HL-60/S4 treated with phorbol 12-myristate 13-acetate at 8.2 ng/mL for 4 days and 3 days (cell line): ENCODE measurements around the gene MAP3K1.
"Not testable (repeated sequence)": the region's sequence is repeated elsewhere in the genome, so short reads cannot be mapped to it uniquely, and the experiment has no call there.

Source experiments
- in situ Hi-C: fragments of 300-500 bp; cut with MboI; formaldehyde crosslinking; loops from 2 replicates; pipeline ENCODE4 v1.15.0; 2022; ENCODE audit warnings: low sequenced_read_pairs

The MAP3K1 gene

DNA sequence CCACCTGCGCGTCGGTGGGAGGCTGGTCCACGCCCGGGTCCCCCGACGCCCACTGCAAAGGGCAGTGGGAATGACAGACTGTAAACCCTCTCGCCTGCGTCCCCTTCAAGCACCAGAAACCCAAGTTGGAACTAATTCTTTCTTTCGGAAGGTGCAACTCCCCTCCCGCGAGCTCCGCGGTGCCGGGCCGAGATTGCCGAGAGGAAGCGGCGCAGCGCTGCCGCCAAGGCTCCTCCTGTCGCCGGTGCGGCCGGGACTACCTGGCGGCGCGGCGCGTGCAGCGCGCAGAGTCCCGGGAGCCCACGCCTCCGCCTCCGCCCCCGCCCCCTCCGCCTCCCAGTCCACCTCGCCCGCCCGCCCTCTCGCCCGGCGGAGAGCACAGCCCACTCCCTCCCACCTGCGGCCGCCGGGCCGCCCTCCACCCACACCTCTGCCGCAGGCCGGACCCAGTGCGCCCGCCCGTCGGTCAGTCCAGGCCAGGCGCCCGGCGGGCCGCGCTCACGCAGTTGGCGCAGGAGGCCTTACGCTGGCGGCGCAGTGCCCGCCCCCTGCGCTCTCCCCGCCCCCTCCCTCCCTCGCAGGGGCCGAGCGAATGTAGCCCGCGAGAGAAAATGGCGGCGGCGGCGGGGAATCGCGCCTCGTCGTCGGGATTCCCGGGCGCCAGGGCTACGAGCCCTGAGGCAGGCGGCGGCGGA lies at the start of gene MAP3K1:
MAP3K1 (plus strand) TSS at position 587 of the 695 bp plus-strand sequence; CDS start at position 612, 25 bp downstream.
- in situ Hi-C loops, result no loop called here

DNA sequence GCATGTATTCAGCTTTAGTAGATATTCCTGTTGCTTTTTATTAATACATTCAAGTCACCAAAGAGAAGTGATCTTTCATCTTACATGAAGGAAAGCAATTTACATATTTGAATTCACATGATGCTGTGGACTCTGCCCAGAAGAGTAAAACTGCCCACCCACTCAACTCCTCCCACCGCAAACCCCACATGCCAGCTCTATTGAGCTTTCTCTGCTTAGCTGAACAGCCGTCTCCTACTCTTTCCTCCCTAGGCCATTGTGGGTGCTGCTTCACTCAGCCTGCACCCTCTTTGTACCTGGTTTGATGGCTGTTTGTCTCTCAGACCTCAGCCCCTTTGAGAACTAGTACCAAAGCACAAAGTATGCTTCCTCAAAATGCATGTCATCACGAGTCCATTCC lies 48.4 kb upstream of the MAP3K1 start:
- in situ Hi-C loops, result no loop called here

DNA sequence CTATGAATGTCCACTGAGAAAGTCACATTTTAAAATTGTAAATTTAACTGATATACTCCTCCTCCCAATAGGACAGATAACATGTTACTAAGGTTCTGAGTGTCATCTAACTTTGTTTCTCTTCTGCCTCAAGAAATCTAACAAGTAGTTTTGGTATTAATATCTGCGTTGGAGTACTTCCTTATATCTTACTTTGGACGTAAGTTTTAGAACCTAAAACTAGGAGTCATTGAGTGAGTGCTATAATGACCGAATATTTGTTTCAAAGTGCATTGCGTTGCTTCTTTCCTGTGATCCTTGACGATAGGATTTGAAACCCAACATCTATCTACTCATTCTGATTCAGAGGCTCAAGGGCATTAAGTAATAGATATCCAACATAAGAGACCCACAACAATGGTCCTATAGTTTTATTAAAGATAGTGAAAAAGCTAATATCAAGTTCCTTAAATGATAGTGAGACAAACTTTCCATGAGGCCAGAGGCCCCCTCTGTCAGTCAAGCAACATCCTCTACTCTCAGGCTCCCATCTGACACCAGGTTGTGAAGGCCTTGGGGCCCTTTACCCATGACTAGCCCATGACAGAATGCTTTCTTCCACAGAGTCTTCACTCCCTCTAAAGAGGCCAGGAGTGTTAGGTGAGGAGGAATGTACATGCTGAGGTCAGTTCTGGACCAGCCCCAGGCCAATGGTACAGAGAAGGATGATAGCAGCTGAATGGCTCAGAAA lies 45.3 kb upstream of the MAP3K1 start:
- in situ Hi-C loops, result no loop called here

DNA sequence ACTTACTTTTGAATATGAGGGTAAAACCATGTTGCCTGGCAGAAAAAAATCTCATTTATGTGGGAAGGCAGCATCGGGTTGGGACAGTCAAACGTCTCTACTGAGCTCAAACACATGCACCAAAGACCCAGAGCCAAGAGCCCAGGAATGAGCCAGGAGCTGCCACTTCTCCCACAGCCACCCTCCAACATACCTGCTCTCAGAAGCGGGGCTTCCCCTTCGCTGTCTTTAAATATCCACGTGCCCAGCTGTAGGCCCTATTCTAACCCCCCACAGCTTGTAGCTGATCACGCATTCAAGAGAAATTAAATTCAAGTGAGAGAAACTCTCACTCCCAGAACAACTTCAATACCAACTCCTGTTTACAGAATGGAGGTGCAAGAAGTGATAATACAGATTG lies 42.6 kb upstream of the MAP3K1 start:
- in situ Hi-C loops, result no loop called here

DNA sequence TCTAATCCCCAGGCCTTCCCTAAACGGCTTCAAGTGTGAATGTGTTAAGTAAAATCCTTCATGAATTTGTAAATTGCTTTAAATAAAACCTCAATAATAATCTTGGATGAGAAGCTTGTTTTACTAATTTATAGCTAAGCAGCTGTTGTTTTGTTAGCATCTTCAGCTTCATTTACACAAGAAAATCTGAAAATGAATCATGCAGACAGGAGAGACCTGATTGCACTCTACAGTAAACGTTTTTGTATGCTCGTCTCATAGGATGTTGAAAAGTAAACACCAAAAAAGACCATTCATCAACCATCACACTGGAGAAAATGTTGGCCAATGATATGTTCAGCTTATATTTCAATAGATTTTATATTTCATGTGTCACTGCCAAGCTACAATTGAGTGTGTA lies 40.4 kb upstream of the MAP3K1 start:
- in situ Hi-C loops, result no loop called here

DNA sequence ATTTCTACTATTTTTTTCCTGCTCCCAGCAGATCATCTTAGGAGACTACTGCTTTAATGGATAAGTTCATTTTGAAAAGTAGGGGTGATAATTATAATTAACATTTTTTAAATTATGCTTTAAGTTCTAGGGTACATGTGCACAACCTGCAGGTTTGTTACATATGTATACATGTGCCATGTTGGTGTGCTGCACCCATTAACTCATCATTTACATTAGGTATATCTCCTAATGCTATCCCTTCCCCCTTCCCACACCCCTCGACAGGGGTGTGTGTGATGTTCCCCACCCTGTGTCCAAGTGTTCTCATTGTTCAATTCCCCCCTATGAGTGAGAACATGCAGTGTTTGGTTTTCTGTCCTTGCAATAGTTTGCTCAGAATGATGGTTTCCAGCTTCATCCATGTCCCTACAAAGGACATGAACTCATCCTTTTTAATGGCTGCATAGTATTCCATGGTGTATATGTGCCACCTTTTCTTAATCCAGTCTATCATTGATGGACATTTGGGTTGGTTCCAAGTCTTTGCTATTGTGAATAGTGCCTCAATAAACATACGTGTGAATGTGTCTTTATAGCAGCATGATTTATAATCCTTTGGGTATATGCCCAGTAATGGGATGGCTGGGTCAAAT lies 39.0 kb upstream of the MAP3K1 start:
- in situ Hi-C loops, result not testable (repeated sequence)

DNA sequence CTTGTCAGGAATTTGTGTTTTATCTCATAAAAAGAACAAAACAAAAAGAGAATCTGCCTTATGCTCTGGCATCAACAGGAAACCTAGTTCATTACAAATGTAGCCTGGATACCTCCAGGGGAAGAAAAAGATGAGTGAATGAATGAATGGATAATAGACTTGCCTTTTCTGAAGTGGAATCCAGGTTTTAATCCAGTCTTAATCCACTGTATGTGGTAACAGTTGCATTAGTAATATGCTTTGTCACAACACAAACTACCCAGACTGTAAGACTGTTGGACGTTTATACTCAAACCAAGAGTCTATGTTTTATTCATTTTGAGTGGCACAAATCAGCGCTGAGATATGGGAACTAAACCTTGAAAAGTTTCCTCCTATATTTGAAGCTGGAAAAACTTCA lies 32.1 kb upstream of the MAP3K1 start:
- in situ Hi-C loops, result no loop called here

DNA sequence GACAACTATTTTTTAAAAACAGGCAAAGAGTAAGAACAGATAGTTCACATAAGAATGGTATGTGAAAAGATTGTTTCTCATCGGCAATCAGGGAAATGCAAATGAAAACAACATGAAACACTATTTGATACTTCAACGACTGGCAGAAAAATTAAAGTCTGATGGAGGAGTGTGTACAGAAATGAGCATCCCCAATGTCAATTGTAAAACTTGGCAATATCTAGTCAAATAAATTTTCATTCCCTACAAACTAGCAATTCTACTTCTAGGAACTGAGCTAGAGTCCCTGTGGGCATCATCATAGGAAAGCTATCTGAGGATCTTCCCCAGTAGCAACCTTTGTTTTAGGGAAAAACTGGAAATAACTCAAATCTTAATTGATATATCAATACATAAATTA lies 29.0 kb upstream of the MAP3K1 start:
- in situ Hi-C loops, result no loop called here

DNA sequence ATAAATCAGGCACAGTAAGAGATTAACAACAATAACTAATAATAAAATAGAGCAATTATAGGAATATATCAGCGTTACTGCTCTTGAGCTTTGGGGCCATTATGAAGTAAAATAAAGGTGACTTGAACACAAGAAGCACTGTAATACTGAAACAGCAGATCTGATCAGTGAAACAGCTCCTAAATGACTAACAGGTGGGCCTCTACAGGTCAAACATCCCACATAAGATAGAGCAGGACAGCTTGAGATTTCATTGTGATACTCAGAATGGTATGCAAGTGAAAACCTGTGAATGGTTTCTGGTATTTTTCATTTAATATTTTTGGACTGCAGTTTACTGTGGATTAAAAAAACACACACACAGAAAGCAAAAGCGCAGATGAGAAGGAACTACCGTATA lies 24.0 kb upstream of the MAP3K1 start:
- in situ Hi-C loops, result no loop called here

DNA sequence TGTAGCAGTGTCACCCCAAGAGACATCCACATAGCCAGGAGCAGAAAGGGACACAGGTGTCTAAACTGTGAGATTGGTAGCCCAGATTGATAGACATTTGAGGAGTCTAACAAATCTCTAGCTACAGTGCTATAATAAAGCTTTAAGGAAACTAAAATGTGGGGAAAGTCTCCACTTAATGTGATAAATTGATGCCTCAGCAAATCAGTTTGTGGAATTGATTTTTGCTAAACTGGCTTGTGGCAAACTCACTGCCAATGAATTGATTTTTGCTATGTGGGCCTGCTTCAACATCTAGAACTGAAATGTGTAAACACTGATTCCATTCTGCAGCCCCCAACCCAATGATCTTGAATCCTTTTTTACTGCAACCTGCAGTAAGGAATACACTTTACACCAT lies 16.8 kb upstream of the MAP3K1 start:
- in situ Hi-C loops, result no loop called here

DNA sequence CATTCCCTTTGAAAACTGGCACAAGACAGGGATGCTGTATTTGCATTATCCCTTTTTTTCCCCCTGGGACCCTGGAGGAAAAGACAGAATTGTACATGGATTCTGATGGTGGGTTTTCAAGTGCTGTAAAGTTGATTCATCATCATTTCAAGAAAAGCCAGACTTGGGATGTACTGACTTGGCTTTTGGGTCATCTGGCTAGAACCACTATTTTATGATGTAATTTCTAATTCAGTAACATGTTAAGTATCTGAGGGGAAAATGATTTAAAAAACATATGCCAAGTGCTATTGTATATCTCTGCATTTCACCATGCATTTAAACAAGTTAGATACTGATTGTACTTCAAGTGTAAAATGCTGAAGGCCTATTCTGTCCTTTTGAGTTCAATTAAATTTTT lies 15.2 kb upstream of the MAP3K1 start:
- in situ Hi-C loops, result no loop called here

DNA sequence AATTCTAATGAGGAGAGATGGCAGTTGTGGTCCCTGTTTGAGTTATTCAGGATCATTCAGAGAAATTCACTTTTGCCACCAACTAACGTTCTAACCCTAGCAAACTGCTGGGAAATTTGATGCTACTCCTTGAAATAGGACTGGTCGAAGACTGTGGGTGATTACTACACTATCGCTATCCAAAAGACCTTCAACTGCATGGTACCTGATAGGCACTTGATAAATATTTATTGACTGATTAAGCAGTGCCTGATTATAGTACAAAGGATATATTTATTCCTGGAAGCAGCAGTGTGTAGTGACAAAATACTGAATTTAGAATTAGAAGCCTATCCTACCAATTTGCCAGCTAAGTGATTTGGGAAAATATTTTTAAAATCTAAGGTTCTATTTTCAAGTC lies 14.1 kb upstream of the MAP3K1 start:
- in situ Hi-C loops, result no loop called here

DNA sequence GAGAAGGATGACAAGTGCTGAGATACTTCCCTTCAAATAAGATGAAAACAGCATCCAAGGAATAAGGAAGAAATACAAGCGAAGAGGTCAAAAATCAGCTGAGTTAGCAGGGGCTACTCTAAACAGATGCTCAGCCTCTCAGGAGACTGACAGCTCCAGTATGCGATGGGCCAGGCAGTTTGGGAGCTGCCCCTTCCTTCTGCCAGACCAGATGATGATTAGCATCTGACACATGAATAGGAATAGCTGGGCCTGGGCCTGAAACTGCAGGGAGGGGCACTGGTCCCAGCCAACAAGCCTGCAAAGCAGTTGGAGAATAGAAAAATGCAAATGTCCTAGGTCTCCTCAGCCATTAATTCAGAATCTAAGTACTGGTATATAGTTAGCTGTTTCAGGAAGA lies 13.1 kb upstream of the MAP3K1 start:
- in situ Hi-C loops, result no loop called here

DNA sequence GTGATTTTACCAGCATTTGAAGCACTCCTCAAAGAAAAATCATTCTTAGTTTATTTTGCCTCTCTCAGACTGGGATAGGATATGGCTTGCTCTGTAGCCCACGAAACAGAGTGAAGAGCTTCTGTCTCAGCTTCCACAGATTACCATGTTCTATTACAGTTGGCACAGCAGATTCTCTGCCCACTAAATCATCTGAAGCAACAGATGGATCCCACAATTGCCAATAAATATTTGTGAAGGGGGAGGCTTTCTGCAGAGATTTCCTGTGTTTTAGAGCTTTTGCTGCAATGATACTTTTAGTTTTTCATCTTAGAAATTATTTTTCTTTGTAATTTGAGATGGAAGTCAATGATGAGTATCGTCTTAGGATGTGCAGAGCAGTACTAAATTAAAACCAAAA lies 12.3 kb upstream of the MAP3K1 start:
- in situ Hi-C loops, result no loop called here

DNA sequence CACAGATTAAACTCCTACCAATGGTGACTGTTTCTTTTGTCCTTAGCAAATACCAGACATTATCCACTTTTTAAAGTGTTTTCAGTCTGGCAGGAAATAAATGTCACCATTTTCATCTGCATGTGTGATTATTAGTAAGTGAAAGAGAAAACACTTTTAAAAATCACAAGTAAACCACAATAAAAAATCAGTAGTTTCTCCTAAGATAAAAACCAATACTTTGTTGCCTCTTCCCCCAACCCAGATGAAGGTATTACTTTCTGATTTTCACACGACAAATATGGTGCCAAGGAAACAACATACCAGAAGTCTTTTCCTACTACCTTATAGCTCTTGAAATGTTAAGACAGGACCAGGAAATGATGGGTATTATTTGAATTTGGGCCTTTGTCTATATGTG lies 11.5 kb upstream of the MAP3K1 start:
- in situ Hi-C loops, result no loop called here

DNA sequence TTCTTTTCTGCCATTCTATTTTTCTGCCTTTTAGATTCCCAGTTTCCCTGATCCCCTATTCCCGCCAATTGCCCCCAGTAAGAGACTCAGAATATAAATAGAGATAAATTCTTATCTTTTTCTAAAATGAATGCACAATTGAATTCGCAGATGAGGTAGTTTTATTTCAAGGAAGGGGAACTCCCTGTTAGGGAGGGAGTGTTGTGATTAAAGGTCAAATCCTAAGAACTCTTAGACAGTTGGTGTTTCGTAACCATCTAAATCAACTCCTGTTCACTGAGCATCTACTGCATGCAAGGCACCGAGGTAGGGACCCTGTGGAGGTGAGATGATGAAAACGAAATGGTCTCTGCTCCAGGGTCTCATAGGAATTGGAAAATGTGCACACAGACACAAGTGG lies 7.7 kb upstream of the MAP3K1 start:
- in situ Hi-C loops, result no loop called here

DNA sequence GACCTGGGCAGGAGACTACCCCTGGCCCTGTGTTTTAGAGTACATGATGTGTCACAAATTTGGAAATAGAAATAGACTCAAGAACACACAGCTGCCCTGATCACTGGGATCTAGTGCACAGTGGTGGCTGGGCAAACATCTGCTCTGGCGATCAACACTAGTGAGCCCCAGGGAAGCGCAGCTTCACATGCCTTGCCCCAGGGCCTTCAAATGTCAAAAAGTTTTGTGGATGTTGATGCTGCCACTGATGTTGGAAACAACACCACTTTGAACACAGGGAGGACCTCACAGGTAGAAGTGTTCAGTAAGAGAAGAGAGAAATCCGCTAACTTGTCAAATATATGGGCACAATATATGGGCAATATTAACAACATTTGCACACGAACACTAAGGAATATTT lies 7.1 kb upstream of the MAP3K1 start:
- in situ Hi-C loops, result no loop called here

DNA sequence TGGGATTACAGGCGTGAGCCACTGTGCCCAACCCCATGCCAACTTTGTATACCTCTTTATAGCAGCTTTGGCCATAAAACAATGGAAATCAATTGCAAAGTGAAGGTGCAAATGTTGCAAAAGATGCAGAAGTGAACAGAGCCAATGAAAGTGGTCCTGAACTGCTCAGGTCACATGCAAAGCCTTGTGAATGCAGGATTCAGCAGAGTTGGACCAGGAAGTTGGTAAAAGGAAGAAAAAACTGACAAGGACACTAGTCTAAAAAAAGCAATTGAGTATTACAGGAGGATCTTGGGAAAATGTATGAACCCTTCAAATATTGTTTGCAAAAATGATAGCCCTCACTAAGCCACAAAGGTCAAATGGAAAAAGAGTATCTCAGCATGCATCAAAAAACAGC lies 4.5 kb upstream of the MAP3K1 start:
- in situ Hi-C loops, result no loop called here

DNA sequence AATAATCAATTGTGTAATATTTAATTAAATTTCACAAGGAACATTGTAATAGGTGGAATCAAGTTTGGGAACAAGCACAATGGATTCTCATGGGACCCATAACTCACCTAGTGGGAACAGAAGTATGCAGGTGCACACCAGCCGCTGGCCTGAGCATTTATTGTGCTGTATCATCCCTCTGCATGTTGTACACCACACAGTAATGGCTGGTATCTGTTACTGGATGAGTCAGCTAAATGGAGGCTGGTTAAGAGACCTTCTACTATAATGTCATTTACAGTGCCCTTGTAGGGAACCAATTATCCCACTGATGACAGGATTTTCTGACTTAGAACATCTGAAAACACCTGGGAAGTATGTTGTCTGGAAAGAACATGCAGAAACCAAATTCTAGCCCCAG lies 3.2 kb upstream of the MAP3K1 start:
- in situ Hi-C loops, result no loop called here

DNA sequence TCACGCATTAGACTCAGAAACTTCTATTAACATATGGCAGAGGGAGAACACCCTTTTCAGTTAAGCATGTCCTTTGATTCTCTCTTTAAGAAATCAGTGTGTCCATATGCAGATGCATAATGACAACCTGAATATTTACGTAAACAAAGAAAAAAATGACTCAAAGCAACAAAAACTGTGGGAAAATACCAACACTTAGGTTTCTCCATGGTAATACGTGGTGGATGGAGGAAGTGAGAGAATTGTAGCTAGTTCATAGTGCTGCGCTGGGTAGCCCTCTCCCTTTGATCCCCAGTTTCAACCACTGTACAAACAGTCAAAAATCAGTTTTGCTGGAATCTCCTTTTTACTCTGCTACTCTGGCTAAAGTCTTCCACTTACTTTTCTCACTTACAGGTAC lies 2.0 kb upstream of the MAP3K1 start:
- in situ Hi-C loops, result no loop called here

DNA sequence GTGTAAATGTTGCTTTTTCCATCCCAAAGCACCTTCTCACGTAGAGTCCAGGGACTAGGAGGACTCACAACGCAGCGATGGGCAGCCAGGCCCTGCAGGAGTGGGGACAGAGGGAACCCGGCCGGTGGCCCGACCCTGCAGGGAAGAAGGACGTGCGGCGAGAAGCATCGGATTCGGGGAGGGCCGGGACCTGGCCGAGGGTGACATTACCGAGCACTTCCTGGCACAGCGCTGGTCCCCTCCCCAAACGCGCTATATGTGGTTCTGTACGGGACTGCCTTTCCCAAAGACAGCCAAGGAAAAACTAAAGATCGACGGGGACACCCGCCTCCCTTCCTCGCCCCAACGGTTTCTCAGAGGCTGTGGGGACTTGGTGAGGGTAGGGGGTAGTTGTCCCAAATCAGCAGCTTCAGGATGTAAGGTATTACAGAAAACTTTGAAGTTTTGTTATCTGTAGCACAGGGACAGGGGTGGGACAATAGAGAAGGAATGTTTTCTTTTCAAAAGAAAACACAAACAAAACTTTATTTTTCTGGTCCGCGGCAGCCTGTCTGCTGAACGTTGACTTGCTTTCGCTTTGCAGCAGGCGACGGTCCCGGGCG lies 887 bp upstream of the MAP3K1 start:
- in situ Hi-C loops, result no loop called here
